Measurements from ENCODE around the gene ERAL1. TPM values are rescaled to one million over a fixed set of nuclear protein-coding genes. Genes with fewer than 3 reads are reported as not detected.

ERAL1 gene
- total and polyA plus RNA-seq, 2 of the 8 experiments (the other 6 are each of a cell fraction or from before 2014, with no cell fraction given) = 67.8 to 122 TPM

- TF ChIP-seq GABPA (IDR thresholded peaks at IDR 0.05; ENCODE audit: borderline replicate concordance, insufficient read depth, low read length) (no peak), SRF (IDR thresholded peaks at IDR 0.05; ENCODE audit: low read depth, low read length) (no peak)
These were observed 31.1 kb downstream of the ERAL1 start (continued) for GRCh38 chr17:28885951-28886350.

Data from H1 (cell line).